ENCODE results near the gene RCSD1. TPM values are rescaled to one million over a fixed set of nuclear protein-coding genes. Genes with fewer than 3 reads are reported as not detected.
A peak's percentile ranks its signal among the peaks of the same experiment; 100 is the strongest.

The RCSD1 gene
- total and polyA plus RNA-seq, 2 of the 13 experiments (the other 11 are each of a cell fraction or from before 2014, with no cell fraction given), result not detected

- TF ChIP-seq ZNF512B (CRISPR knock-in tag; IDR thresholded peaks at IDR 0.05; ENCODE audit: borderline replicate concordance), result no peak
- TF ChIP-seq ZNF367 (CRISPR knock-in tag; IDR thresholded peaks at IDR 0.05; ENCODE audit: borderline replicate concordance), result no peak
- TF ChIP-seq DNMT1 (CRISPR knock-in tag; IDR thresholded peaks at IDR 0.05), result no peak
- 0 out of 2 replicates have a peak, but pooled peaks have one; percentile 23 for TF ChIP-seq MYNN (CRISPR knock-in tag; IDR thresholded peaks at IDR 0.05; ENCODE audit: low read depth)
- TF ChIP-seq CSRNP1 (CRISPR knock-in tag; IDR thresholded peaks at IDR 0.05), result no peak
- TF ChIP-seq HNF1B (CRISPR knock-in tag; IDR thresholded peaks at IDR 0.05), result no peak; the same call in 1 of the 2 replicates
- no peak for TF ChIP-seq ZSCAN12 (CRISPR knock-in tag; IDR thresholded peaks at IDR 0.05)
- no peak for TF ChIP-seq ZNF597 (CRISPR knock-in tag; IDR thresholded peaks at IDR 0.05)
- no peak for TF ChIP-seq ZNF839 (CRISPR knock-in tag; IDR thresholded peaks at IDR 0.05; ENCODE audit: borderline replicate concordance)
- no peak for TF ChIP-seq ZMAT3 (CRISPR knock-in tag; conservative IDR thresholded peaks at IDR 0.05)
- no peak for TF ChIP-seq ZNF496 (CRISPR knock-in tag; IDR thresholded peaks at IDR 0.05; ENCODE audit: insufficient replicate concordance)
- TF ChIP-seq ZNF572 (CRISPR knock-in tag; IDR thresholded peaks at IDR 0.05), result no peak
- TF ChIP-seq ZNF431 (CRISPR knock-in tag; IDR thresholded peaks at IDR 0.05; ENCODE audit: borderline replicate concordance, low read depth), result no peak
- no peak for TF ChIP-seq SOX6 (IDR thresholded peaks at IDR 0.05)
- no peak for TF ChIP-seq SOX6 (CRISPR knock-in tag; IDR thresholded peaks at IDR 0.05)
- TF ChIP-seq ZFX (CRISPR knock-in tag; IDR thresholded peaks at IDR 0.05; ENCODE audit: low read depth), result no peak
- peak; percentile 61; the same call in 1 of the 2 replicates for TF ChIP-seq ZNF784 (CRISPR knock-in tag; IDR thresholded peaks at IDR 0.05; ENCODE audit: borderline replicate concordance)
- TF ChIP-seq ZMYM2 (CRISPR knock-in tag; IDR thresholded peaks at IDR 0.05), result no peak
- 0 out of 2 replicates have a peak, but pooled peaks have one; percentile 2 for TF ChIP-seq RFXANK (CRISPR knock-in tag; IDR thresholded peaks at IDR 0.05)
- TF ChIP-seq ZNF577 (CRISPR knock-in tag; IDR thresholded peaks at IDR 0.05; ENCODE audit: borderline replicate concordance, low read depth), result no peak
- TF ChIP-seq STAG1 (CRISPR knock-in tag; IDR thresholded peaks at IDR 0.05), result peak; percentile 61
- no peak for TF ChIP-seq ZNF567 (CRISPR knock-in tag; IDR thresholded peaks at IDR 0.05; ENCODE audit: borderline replicate concordance)
Observed at GRCh38 chr1:167720965-167721616, 91.1 kb downstream of the RCSD1 start (continued).
